GM21423 (cell line): ENCODE results near the gene SLC45A2.
"Not testable (repeated sequence)": the region's sequence is repeated elsewhere in the genome, so short reads cannot be mapped to it uniquely, and the experiment has no call there.

ENCODE experiments used
- ATAC-seq: cut with Tn5 transposase; IDR thresholded peaks from one replicate; pipeline ENCODE4 v1.9.1; 2021; ENCODE audit warnings: mild to moderate bottlenecking, moderate library complexity; ENCODE audit not compliant: unreplicated experiment

SLC45A2 gene

GRCh38 chr5:33984671-33985124 is at the start of gene SLC45A2:
Gene SLC45A2 (minus strand): TSS chr5:33984693. CDS start chr5:33984583, 110 bp downstream.
- no peak for ATAC-seq

GRCh38 chr5:34031966-34032365 is 47.5 kb upstream of the SLC45A2 start:
- no peak for ATAC-seq

GRCh38 chr5:34031117-34031516 is 46.6 kb upstream of the SLC45A2 start:
- no peak for ATAC-seq

GRCh38 chr5:34030585-34030984 is 46.1 kb upstream of the SLC45A2 start:
- not testable (repeated sequence) for ATAC-seq

GRCh38 chr5:34030048-34030447 is 45.6 kb upstream of the SLC45A2 start:
- ATAC-seq = no peak

- ATAC-seq = no peak
Observed at GRCh38 chr5:34028349-34028748, 43.9 kb upstream of the SLC45A2 start.

- ATAC-seq = no peak
Observed at GRCh38 chr5:34026089-34026761, 41.7 kb upstream of the SLC45A2 start.

GRCh38 chr5:34022121-34022705 is 37.7 kb upstream of the SLC45A2 start:
- ATAC-seq = peak; percentile 86

GRCh38 chr5:34021334-34021733 is 36.8 kb upstream of the SLC45A2 start:
- no peak for ATAC-seq

GRCh38 chr5:34020726-34021125 is 36.2 kb upstream of the SLC45A2 start:
- ATAC-seq = no peak

GRCh38 chr5:34017254-34017653 is 32.8 kb upstream of the SLC45A2 start:
- ATAC-seq = no peak

GRCh38 chr5:34016750-34017149 is 32.3 kb upstream of the SLC45A2 start:
- ATAC-seq = no peak

- no peak for ATAC-seq
Observed at GRCh38 chr5:34016222-34016621, 31.7 kb upstream of the SLC45A2 start.

GRCh38 chr5:34015120-34015822 is 30.8 kb upstream of the SLC45A2 start:
- ATAC-seq = no peak

GRCh38 chr5:34014626-34015025 is 30.1 kb upstream of the SLC45A2 start:
- ATAC-seq = no peak

- ATAC-seq = no peak
Observed at GRCh38 chr5:34013547-34013946, 29.1 kb upstream of the SLC45A2 start.

GRCh38 chr5:34012791-34013190 is 28.3 kb upstream of the SLC45A2 start:
- ATAC-seq = no peak

- no peak for ATAC-seq
Observed at GRCh38 chr5:34011536-34011935, 27.0 kb upstream of the SLC45A2 start.

- ATAC-seq = not testable (repeated sequence)
Observed at GRCh38 chr5:34010146-34010545, 25.7 kb upstream of the SLC45A2 start.

GRCh38 chr5:34009610-34010009 is 25.1 kb upstream of the SLC45A2 start:
- ATAC-seq = no peak

GRCh38 chr5:34008802-34009201 is 24.3 kb upstream of the SLC45A2 start:
- ATAC-seq = no peak
